ENCODE data around the gene CASZ1.

CASZ1 gene

DNA sequence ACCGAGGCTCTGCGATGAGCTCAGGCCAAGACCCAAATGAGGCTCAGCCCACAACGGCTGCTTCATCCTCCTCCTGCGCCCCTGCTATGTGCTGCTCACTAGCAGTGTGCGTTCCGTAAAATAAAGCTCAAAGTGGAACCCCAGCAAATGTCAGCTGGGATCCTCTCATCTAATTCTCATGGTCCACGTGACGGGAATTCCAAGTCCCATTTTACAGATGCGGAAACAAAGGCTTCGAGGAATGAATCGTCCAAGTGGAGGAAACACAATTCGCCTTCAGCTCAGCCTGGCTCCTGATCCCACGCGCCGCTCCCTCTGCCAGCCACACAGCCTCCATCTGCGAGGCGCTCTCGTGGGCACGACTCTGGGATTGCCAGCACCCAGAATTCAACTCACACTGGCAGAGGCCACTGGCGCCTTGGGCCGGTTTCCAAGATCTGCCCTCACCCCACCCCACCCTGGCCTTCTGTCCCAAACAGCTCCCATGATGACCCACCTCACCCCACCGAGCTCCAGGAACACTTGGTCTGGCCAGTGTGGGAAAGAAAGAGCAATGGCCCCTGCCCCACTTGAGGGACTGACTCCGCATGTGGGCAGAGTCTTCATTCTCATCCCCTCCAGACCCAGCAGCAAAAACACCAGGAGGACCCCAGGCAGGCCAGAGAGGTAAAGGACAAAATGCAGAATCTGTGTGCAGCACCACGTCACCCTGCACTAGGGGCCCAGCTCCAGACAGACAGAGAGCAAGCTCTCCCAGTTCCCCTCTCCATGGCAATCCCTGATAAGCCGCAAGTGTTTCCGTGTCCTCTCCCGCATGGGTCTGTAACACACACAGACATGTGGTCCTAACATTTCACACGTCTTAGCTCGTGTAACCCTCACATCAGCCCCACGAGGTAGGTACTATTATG is 10.5 kb downstream of the CASZ1 start:
- peaks cover 14 to 68% (median 42%) of the 10 kb centered on the region in 5 donors for H3K27me3 ChIP-seq (ENCODE audit: control insufficient read depth in 5 of 5, insufficient read depth in 4 of 5, low read length in 5 of 5)
- H3K4me3 ChIP-seq (ENCODE audit: low read depth in 1 of 5, low read length in 5 of 5) = no peak overlapping the region
- H3K4me1 ChIP-seq (ENCODE audit: control insufficient read depth in 5 of 5, insufficient read depth in 5 of 5, low read length in 5 of 5) = peaks cover 0 to 10% (median 5%) of the 10 kb centered on the region in 5 donors
- no peaks in the 10 kb centered on the region for H3K36me3 ChIP-seq (ENCODE audit: control insufficient read depth in 5 of 5, insufficient read depth in 5 of 5, low read length in 5 of 5)
- H3K27ac ChIP-seq (ENCODE audit: low read depth, low read length) = no peak overlapping the region
- no peak overlapping the region for H3K9ac ChIP-seq (ENCODE audit: low read length in 5 of 5)
- no peaks in the 10 kb centered on the region for H3K9me3 ChIP-seq (ENCODE audit: control insufficient read depth in 5 of 5, low read length in 5 of 5)

DNA sequence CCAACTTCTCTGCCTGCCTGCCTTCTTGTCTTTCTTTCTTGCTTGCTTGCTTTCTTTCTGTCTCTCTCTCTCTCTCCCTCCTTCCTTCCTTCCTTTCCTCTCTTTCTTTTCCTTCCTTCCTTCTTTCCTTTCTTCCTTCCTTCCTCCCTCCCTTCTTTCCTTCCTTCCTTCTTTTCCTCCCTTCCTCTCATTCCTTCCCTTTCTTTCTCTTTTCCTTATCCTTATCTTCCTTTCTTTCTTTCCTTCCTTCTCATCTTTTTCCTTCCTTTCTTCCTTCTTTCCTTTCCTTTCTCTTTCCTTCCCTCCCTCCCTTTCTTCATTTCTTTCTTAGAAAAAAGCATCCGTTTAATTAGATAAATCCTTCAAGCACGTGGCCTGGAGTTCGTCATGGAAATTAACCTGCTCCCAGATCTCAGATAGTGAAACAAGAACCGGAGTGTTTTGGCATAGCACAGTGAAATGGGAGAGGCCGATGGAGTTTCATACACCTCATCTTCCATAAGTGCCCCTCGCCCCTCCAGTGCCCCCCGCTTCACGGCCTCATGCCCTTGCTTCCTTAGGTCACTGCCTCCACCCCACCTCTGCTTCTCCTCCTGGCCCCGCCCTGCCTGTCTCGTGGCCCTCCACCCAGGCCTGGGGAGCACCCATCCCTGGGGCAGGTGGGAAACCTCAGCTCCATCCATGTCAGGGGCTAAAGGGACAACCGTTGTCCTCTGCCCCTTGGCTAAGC is 11.3 kb downstream of the CASZ1 start:
- Histone ChIP-seq H3K27ac (ENCODE audit: low read depth, low read length) (no peak overlapping the region), H3K4me1 (ENCODE audit: control insufficient read depth in 5 of 5, insufficient read depth in 5 of 5, low read length in 5 of 5) (peaks cover 0 to 10% (median 5%) of the 10 kb centered on the region in 5 donors), H3K9ac (ENCODE audit: low read length in 5 of 5) (no peak overlapping the region)

DNA sequence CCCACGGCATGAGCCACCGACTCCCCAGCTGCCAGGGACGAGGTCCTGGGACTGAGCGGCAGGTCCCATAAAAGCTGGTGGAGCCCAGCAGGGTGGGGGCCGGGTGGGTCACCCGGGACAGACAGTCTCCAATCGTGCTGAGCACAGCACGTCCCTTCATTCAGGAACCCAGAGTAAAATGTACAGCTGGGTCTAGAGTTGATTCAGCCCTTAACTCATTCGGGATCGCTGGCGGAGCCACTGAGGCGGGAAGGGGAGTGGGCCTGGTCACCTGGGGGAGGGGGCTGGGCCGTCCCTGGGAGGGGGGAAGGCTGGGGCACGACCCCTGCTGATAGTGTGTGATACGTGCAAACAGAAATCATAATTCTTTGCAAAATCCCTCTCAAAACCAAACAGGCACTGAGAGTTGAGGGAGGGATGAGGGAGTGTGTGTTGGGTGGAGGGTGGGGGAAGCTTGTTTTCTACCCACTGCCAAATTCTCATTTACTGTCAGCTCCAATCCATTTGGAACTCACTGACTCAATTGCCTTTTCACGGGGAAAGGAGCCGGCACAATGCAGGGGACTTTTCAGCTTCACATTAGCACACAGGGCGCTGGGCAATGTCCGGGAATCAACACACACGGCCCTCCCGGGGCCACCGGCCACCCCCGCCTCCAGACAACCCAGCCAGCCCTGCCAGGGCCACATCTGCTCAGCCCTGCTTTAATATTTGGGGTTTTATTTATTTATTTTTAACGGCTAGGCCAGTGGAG is 13.8 kb downstream of the CASZ1 start:
- Histone ChIP-seq H3K27ac (ENCODE audit: low read depth, low read length) (no peak overlapping the region), H3K27me3 (ENCODE audit: control insufficient read depth in 5 of 5, insufficient read depth in 4 of 5, low read length in 5 of 5) (peaks cover 14 to 48% (median 39%) of the 10 kb centered on the region in 5 donors), H3K36me3 (ENCODE audit: control insufficient read depth in 5 of 5, insufficient read depth in 5 of 5, low read length in 5 of 5) (no peaks in the 10 kb centered on the region), H3K4me3 (ENCODE audit: low read depth in 1 of 5, low read length in 5 of 5) (no peak overlapping the region), H3K9ac (ENCODE audit: low read length in 5 of 5) (no peak overlapping the region), H3K4me1 (ENCODE audit: control insufficient read depth in 5 of 5, insufficient read depth in 5 of 5, low read length in 5 of 5) (no peaks in the 10 kb centered on the region), H3K9me3 (ENCODE audit: control insufficient read depth in 5 of 5, low read length in 5 of 5) (no peaks in the 10 kb centered on the region)

More for the DNA sequence above, 11.3 kb downstream of the CASZ1 start:
- H3K27me3 ChIP-seq (ENCODE audit: control insufficient read depth in 5 of 5, insufficient read depth in 4 of 5, low read length in 5 of 5) = peaks cover 14 to 62% (median 43%) of the 10 kb centered on the region in 5 donors
- no peaks in the 10 kb centered on the region for H3K36me3 ChIP-seq (ENCODE audit: control insufficient read depth in 5 of 5, insufficient read depth in 5 of 5, low read length in 5 of 5)
- H3K4me3 ChIP-seq (ENCODE audit: low read depth in 1 of 5, low read length in 5 of 5) = no peak overlapping the region
- H3K9me3 ChIP-seq (ENCODE audit: control insufficient read depth in 5 of 5, low read length in 5 of 5) = no peaks in the 10 kb centered on the region

DNA sequence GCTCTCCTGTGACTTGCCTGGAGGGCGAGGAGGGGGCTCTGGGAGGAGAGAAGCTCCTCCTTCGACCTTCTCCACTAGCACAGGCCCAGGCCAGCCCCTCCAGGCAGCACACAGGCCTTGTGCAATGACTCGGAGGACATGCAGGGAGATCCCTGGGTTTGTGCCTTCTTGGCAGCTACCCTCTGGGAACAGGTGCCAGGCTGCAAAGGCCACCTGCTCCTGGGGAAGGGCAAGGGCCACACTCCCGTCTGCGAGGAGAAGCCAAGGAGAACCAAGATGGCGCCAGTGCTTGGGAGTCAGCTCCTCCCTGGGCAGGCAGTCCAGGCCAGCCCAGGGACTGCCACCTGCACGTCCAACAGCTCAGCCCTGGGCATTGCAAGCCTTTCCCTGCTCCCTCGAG is 15.3 kb downstream of the CASZ1 start:
- H3K27ac ChIP-seq (ENCODE audit: low read depth, low read length) = no peak overlapping the region

DNA sequence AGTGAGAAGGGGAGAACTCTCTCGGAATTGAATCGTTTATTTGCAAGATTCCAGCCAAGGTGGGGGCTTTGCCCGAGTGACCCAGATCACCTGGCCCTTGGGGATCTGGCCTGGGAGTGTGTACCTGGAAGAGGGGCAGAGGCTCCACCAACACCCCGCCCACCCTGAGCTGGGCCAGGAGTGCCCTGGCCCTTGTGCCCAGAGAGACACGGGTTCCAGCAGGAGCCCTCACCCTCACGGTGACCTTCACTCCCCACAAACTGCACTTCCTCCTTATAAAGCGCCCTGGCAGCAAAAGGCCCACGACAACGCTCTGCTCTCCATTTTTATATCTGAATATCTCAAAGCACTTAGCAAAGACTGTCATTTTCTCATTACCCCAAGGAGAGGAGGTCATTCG is 16.6 kb downstream of the CASZ1 start:
- Histone ChIP-seq H3K4me3 (ENCODE audit: low read depth in 1 of 5, low read length in 5 of 5) (no peak overlapping the region), H3K36me3 (ENCODE audit: control insufficient read depth in 5 of 5, insufficient read depth in 5 of 5, low read length in 5 of 5) (no peaks in the 10 kb centered on the region), H3K27ac (ENCODE audit: low read depth, low read length) (no peak overlapping the region), H3K27me3 (ENCODE audit: control insufficient read depth in 5 of 5, insufficient read depth in 4 of 5, low read length in 5 of 5) (peaks cover 9 to 28% (median 26%) of the 10 kb centered on the region in 5 donors), H3K9me3 (ENCODE audit: control insufficient read depth in 5 of 5, low read length in 5 of 5) (no peaks in the 10 kb centered on the region), H3K9ac (ENCODE audit: low read length in 5 of 5) (no peak overlapping the region), H3K4me1 (ENCODE audit: control insufficient read depth in 5 of 5, insufficient read depth in 5 of 5, low read length in 5 of 5) (no peaks in the 10 kb centered on the region)

More for the DNA sequence above, 15.3 kb downstream of the CASZ1 start:
- Histone ChIP-seq H3K4me1 (ENCODE audit: control insufficient read depth in 5 of 5, insufficient read depth in 5 of 5, low read length in 5 of 5) (no peaks in the 10 kb centered on the region), H3K9me3 (ENCODE audit: control insufficient read depth in 5 of 5, low read length in 5 of 5) (no peaks in the 10 kb centered on the region), H3K4me3 (ENCODE audit: low read depth in 1 of 5, low read length in 5 of 5) (no peak overlapping the region), H3K36me3 (ENCODE audit: control insufficient read depth in 5 of 5, insufficient read depth in 5 of 5, low read length in 5 of 5) (no peaks in the 10 kb centered on the region), H3K9ac (ENCODE audit: low read length in 5 of 5) (no peak overlapping the region), H3K27me3 (ENCODE audit: control insufficient read depth in 5 of 5, insufficient read depth in 4 of 5, low read length in 5 of 5) (peaks cover 11 to 38% (median 35%) of the 10 kb centered on the region in 5 donors)

DNA sequence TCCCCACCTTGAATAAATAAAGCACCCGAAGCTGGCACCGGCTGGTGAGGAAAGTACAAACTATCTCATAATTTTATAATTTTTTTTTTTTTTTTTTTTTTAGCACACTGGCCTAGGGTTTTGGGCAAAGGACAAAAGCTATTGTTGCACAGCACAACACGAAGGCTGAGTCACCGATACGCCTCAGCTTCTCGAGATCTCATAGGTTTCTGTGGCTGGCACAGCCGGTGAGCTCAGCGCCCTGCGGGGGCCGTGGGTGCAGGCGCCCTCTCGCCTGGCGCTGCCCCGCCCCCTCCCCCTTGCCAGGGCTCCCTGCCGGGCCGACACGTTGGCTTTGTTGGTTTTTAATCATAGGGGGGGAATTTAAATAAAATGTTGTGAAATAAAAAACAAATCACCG is 17.2 kb downstream of the CASZ1 start:
- no peaks in the 10 kb centered on the region for H3K4me1 ChIP-seq (ENCODE audit: control insufficient read depth in 5 of 5, insufficient read depth in 5 of 5, low read length in 5 of 5)
- peaks cover 9 to 28% (median 25%) of the 10 kb centered on the region in 5 donors for H3K27me3 ChIP-seq (ENCODE audit: control insufficient read depth in 5 of 5, insufficient read depth in 4 of 5, low read length in 5 of 5)
- H3K4me3 ChIP-seq (ENCODE audit: low read depth in 1 of 5, low read length in 5 of 5) = no peak overlapping the region
- H3K36me3 ChIP-seq (ENCODE audit: control insufficient read depth in 5 of 5, insufficient read depth in 5 of 5, low read length in 5 of 5) = no peaks in the 10 kb centered on the region
- H3K9me3 ChIP-seq (ENCODE audit: control insufficient read depth in 5 of 5, low read length in 5 of 5) = no peaks in the 10 kb centered on the region
- H3K27ac ChIP-seq (ENCODE audit: low read depth, low read length) = no peak overlapping the region
- H3K9ac ChIP-seq (ENCODE audit: low read length in 5 of 5) = no peak overlapping the region

DNA sequence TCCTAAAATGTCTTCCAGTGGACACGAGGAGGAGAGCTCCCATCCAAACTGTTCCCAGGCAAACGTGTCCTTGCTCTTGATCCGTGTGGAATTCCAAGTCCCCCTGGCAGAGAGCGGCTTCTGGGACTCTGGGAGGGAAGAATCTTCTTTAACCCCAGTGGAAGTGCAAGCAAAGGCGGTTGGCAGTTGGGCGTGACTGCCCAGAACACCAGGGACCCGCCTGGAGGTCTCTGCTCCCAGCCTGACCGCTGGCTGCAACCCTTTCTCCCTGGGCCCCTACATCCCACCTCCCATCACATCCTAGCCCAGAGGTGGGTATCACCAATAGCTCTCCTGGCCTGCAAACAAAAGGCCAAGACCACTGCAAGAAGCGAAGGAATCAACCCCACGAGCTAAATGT is 17.8 kb downstream of the CASZ1 start:
- H3K36me3 ChIP-seq (ENCODE audit: control insufficient read depth in 5 of 5, insufficient read depth in 5 of 5, low read length in 5 of 5) = no peaks in the 10 kb centered on the region
- no peaks in the 10 kb centered on the region for H3K9me3 ChIP-seq (ENCODE audit: control insufficient read depth in 5 of 5, low read length in 5 of 5)
- peaks cover 9 to 25% (median 21%) of the 10 kb centered on the region in 5 donors for H3K27me3 ChIP-seq (ENCODE audit: control insufficient read depth in 5 of 5, insufficient read depth in 4 of 5, low read length in 5 of 5)
- H3K4me1 ChIP-seq (ENCODE audit: control insufficient read depth in 5 of 5, insufficient read depth in 5 of 5, low read length in 5 of 5) = no peaks in the 10 kb centered on the region
- no peak overlapping the region for H3K27ac ChIP-seq (ENCODE audit: low read depth, low read length)
- H3K4me3 ChIP-seq (ENCODE audit: low read depth in 1 of 5, low read length in 5 of 5) = no peak overlapping the region
- no peak overlapping the region for H3K9ac ChIP-seq (ENCODE audit: low read length in 5 of 5)

DNA sequence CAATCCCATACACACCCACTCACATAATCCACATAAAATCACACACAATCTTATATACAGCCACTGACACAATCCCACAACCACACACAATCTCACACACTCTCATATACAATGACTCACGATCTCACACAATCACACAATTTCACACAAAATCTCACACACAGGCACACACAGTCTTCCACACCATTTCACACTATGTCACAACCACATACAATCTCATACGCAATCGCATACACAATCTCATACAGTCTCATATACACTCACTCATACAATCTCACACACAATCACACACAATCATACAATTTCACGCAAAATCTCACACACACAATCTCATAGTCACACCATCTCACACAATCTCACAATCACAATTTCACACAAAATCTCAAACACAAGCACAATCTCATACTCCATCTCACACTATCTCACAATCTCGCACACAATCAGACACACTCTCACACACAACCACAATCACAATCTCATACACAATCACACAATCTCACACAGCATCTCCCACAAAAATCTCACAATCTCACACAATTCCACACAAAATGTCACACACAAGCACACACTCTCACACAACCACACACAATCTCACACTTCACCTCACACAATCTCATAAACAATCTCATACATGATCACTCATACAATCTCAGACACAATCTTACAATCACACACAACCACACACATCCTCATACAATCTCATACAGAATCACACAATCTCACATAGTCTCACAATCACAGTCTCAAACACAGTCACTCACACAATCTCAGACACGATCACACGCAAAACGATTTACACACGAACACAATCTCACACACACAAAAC is 18.5 kb downstream of the CASZ1 start:
- Histone ChIP-seq H3K36me3 (ENCODE audit: control insufficient read depth in 5 of 5, insufficient read depth in 5 of 5, low read length in 5 of 5) (no peaks in the 10 kb centered on the region), H3K9ac (ENCODE audit: low read length in 5 of 5) (no peak overlapping the region), H3K9me3 (ENCODE audit: control insufficient read depth in 5 of 5, low read length in 5 of 5) (no peaks in the 10 kb centered on the region), H3K4me1 (ENCODE audit: control insufficient read depth in 5 of 5, insufficient read depth in 5 of 5, low read length in 5 of 5) (no peaks in the 10 kb centered on the region), H3K27ac (ENCODE audit: low read depth, low read length) (no peak overlapping the region), H3K4me3 (ENCODE audit: low read depth in 1 of 5, low read length in 5 of 5) (no peak overlapping the region), H3K27me3 (ENCODE audit: control insufficient read depth in 5 of 5, insufficient read depth in 4 of 5, low read length in 5 of 5) (peaks cover 9 to 23% (median 21%) of the 10 kb centered on the region in 5 donors)

DNA sequence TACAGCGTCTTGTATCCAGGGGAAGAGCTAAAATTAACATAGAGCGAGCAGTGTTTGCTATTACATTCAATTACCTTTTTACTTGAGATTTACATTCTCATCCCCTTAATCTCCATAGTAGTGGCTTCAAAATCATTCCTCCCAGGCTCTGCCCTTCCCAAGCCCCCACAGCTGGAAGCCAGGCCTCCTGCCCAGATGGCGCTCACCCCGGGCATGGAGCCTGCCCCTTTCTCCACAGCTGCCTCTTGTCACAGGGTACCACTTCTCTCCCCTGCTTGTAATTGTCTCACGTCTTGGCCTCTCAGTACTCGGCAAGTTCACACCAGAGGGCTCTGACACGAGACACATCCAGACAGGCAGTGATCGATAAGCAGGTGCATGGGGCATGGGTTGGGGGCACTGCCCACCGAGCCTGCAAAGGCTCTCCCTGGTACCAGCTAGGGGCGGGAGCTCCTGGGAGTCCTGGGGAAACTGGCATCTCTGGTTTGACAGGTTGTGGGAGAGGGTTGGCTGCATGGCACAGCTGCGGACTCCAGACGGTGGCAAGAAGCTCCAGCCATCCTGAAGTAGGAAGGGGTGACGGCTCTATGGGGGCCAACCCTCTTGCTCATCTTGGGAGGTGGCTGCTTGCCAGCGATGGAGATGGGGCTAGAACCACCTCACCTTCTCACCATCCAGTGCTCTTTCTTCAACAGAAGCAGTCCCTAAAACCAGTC is 20.1 kb downstream of the CASZ1 start:
- Histone ChIP-seq H3K4me3 (ENCODE audit: low read depth in 1 of 5, low read length in 5 of 5) (no peak overlapping the region), H3K27me3 (ENCODE audit: control insufficient read depth in 5 of 5, insufficient read depth in 4 of 5, low read length in 5 of 5) (peaks cover 8 to 17% (median 15%) of the 10 kb centered on the region in 5 donors), H3K9me3 (ENCODE audit: control insufficient read depth in 5 of 5, low read length in 5 of 5) (no peaks in the 10 kb centered on the region), H3K27ac (ENCODE audit: low read depth, low read length) (no peak overlapping the region), H3K36me3 (ENCODE audit: control insufficient read depth in 5 of 5, insufficient read depth in 5 of 5, low read length in 5 of 5) (no peaks in the 10 kb centered on the region), H3K4me1 (ENCODE audit: control insufficient read depth in 5 of 5, insufficient read depth in 5 of 5, low read length in 5 of 5) (no peaks in the 10 kb centered on the region), H3K9ac (ENCODE audit: low read length in 5 of 5) (no peak overlapping the region)
